ENCODE data around the gene DMD. TPM values are rescaled to one million over a fixed set of nuclear protein-coding genes. Genes with fewer than 3 reads are reported as not detected.

Gene DMD
- total and polyA plus RNA-seq, 2 donors from 2014 or later: 4.2 to 17.9 TPM

DNA sequence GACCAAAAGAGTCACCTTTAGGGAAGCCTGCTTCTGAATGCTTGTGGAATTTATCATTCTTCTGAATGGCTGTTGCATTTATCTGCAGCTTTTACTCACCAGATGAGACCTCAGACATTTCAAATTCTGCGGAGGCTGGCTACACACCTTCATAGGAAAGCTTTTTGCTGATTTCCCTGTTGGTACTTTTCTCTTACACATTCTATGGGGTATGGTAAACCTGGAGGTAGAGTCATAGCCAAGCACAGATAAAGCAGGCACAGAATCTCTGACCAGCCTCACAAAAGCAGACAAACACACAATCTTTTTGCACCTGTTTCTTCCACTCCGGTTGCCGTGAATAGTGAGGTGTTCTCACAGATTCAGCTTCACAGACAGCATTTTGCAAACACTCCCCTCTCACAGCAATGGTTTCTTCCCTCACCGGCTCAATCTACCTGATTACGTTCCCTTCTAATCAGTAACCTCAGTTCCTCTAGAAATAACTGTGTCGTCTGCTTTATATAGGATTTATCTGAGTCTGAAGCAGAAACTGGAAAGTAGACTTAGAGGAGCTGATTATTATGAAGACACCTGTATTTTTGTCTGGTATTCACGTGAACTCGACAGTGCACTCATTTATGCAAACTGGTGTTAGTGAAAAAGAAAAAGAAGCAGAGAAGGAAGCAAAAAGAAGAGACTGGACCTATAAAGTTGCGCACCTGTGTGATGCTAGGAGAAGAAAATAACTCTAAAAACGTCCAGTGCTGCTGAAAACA lies 83.1 kb downstream of the DMD start:
- Histone ChIP-seq H3K9ac (ENCODE audit: low read length in 3 of 3) (no peak overlapping the region), H3K4me3 (ENCODE audit: low read length in 3 of 3) (no peak overlapping the region), H3K27me3 (ENCODE audit: control insufficient read depth, insufficient read depth, low read length) (no peaks in the 10 kb centered on the region), H3K27ac (ENCODE audit: low read depth in 2 of 2, low read length in 2 of 2) (no peak overlapping the region), H3K4me1 (ENCODE audit: control insufficient read depth in 2 of 3, insufficient read depth in 2 of 3, low read depth in 1 of 3, low read length in 3 of 3) (no peaks in the 10 kb centered on the region), H3K36me3 (ENCODE audit: control insufficient read depth in 2 of 3, insufficient read depth in 3 of 3, low read length in 3 of 3) (no peaks in the 10 kb centered on the region), H3K9me3 (ENCODE audit: control insufficient read depth in 2 of 3, insufficient read depth in 1 of 3, low read length in 3 of 3) (no peaks in the 10 kb centered on the region)
- intact Hi-C loops (cut with DNase I): no loop called here
- FAIRE-seq: no peak
- no peak for TF ChIP-seq CTCF (IDR thresholded peaks at IDR 0.05; ENCODE audit: borderline replicate concordance, extremely low read depth, insufficient read depth)
- no peak for DNase-seq

DNA sequence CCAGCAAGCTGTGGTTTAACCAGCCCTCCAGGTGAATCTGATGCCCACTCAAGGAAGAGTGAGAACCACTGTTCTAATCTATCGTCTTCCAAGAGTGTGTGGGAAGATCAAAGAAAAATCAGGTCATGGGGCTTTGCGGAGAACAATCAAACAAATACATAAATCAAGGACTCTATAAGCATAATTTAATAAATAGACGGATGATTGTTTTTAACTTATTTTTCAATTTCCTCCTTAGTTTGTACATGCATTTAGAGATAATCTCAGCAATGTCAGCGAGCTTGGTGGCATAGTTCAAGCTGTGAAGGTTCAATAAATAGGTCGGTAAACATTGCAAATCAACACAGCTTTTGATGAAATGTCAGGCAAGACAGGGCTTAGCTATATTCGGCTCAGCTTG lies 84.9 kb downstream of the DMD start:
- intact Hi-C loops (cut with DNase I): no loop called here
- H3K27me3 ChIP-seq (ENCODE audit: control insufficient read depth, insufficient read depth, low read length): no peaks in the 10 kb centered on the region
- TF ChIP-seq CTCF (IDR thresholded peaks at IDR 0.05; ENCODE audit: borderline replicate concordance, extremely low read depth, insufficient read depth): no peak
- no peak overlapping the region for H3K4me3 ChIP-seq (ENCODE audit: low read length in 3 of 3)
- no peaks in the 10 kb centered on the region for H3K4me1 ChIP-seq (ENCODE audit: control insufficient read depth in 2 of 3, insufficient read depth in 2 of 3, low read depth in 1 of 3, low read length in 3 of 3)
- DNase-seq (no peak), FAIRE-seq (no peak)
- H3K27ac ChIP-seq (ENCODE audit: low read depth in 2 of 2, low read length in 2 of 2): no peak overlapping the region
- no peaks in the 10 kb centered on the region for H3K36me3 ChIP-seq (ENCODE audit: control insufficient read depth in 2 of 3, insufficient read depth in 3 of 3, low read length in 3 of 3)
- H3K9me3 ChIP-seq (ENCODE audit: control insufficient read depth in 2 of 3, insufficient read depth in 1 of 3, low read length in 3 of 3): no peaks in the 10 kb centered on the region
- no peak overlapping the region for H3K9ac ChIP-seq (ENCODE audit: low read length in 3 of 3)

DNA sequence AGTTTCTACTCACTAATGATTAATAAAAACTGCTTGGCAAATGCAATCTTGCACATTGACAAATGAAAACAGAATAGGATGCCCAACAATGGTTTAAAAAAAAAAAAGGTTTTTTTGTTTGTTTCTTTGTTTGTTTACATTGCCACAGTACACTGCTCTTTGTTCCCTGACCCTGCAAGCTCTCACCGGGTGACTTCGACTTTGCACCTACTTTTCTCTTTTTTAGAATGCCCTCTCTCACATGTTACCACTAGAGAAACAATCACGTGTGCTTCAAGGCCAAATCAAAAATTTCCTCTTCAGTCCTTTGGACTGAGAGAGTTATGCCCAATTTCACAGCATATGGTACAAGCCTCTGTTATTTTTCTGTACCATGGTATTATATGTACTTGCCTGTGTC lies 101.5 kb downstream of the DMD start:
- TF ChIP-seq CTCF (IDR thresholded peaks at IDR 0.05; ENCODE audit: borderline replicate concordance, extremely low read depth, insufficient read depth): no peak
- H3K4me3 ChIP-seq (ENCODE audit: low read length in 3 of 3): no peak overlapping the region
- no peaks in the 10 kb centered on the region for H3K4me1 ChIP-seq (ENCODE audit: control insufficient read depth in 2 of 3, insufficient read depth in 2 of 3, low read depth in 1 of 3, low read length in 3 of 3)
- H3K27ac ChIP-seq (ENCODE audit: low read depth in 2 of 2, low read length in 2 of 2): no peak overlapping the region
- intact Hi-C loops (cut with DNase I): no loop called here
- DNase-seq (no peak), FAIRE-seq (no peak)
- H3K36me3 ChIP-seq (ENCODE audit: control insufficient read depth in 2 of 3, insufficient read depth in 3 of 3, low read length in 3 of 3): no peaks in the 10 kb centered on the region
- H3K27me3 ChIP-seq (ENCODE audit: control insufficient read depth, insufficient read depth, low read length): no peaks in the 10 kb centered on the region
- no peak overlapping the region for H3K9ac ChIP-seq (ENCODE audit: low read length in 3 of 3)
- no peaks in the 10 kb centered on the region for H3K9me3 ChIP-seq (ENCODE audit: control insufficient read depth in 2 of 3, insufficient read depth in 1 of 3, low read length in 3 of 3)

DNA sequence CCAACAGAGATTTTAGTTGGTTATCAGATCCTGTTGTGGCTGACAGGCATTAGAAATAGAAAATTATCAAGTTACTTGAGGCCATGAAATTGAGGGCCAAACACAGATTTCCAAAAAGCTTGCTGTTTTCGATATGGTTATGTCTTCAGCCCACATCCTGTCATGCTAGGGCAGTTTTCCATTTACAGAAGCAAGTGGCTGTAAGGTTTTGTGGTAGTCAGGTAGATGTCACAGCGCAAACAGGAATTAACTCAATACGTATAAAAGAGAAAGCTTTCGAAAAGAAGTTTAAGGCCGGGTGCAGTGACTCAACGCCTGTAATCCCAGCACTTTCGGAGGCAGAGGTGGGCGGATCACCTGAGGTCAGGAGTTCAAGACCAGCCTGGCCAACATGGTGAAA lies 104.6 kb downstream of the DMD start:
- intact Hi-C loops (cut with DNase I): no loop called here
- Histone ChIP-seq H3K9me3 (ENCODE audit: control insufficient read depth in 2 of 3, insufficient read depth in 1 of 3, low read length in 3 of 3) (no peaks in the 10 kb centered on the region), H3K9ac (ENCODE audit: low read length in 3 of 3) (no peak overlapping the region), H3K4me1 (ENCODE audit: control insufficient read depth in 2 of 3, insufficient read depth in 2 of 3, low read depth in 1 of 3, low read length in 3 of 3) (no peaks in the 10 kb centered on the region), H3K36me3 (ENCODE audit: control insufficient read depth in 2 of 3, insufficient read depth in 3 of 3, low read length in 3 of 3) (no peaks in the 10 kb centered on the region), H3K27ac (ENCODE audit: low read depth in 2 of 2, low read length in 2 of 2) (no peak overlapping the region), H3K27me3 (ENCODE audit: control insufficient read depth, insufficient read depth, low read length) (no peaks in the 10 kb centered on the region), H3K4me3 (ENCODE audit: low read length in 3 of 3) (no peak overlapping the region)
- DNase-seq (no peak), FAIRE-seq (no peak)
- no peak for TF ChIP-seq CTCF (IDR thresholded peaks at IDR 0.05; ENCODE audit: borderline replicate concordance, extremely low read depth, insufficient read depth)

All from kidney (tissue), 14 donors.